SU-DHL-6 (cell line): ENCODE measurements around the gene OR6N1.

Experiments used
- H2AFZ ChIP-seq: fragments of 200-600 bp; sonication (generic); 2 replicates; pipeline ENCODE4 v1.6.1; 2014; ENCODE audit warnings: low read depth, mild to moderate bottlenecking, moderate library complexity, mixed read lengths, antibody characterized with exemption, low read length; ENCODE audit not compliant: severe bottlenecking
- H3F3A ChIP-seq: fragments of 200-600 bp; shearing (Covaris generic); 2 replicates; pipeline ENCODE4 v1.6.0; 2016; ENCODE audit warnings: antibody characterized with exemption, mild to moderate bottlenecking; ENCODE audit not compliant: insufficient read depth
- H3K27ac ChIP-seq: fragments of 200-600 bp; sonication (generic); 2 replicates; pipeline ENCODE4 v1.5.1; 2016; ENCODE audit warnings: low read depth, mild to moderate bottlenecking, low read length, moderate library complexity, mixed read lengths
- H3K27me3 ChIP-seq: fragments of 200-600 bp; sonication (generic), shearing (Covaris generic); 2 replicates; pipeline ENCODE4 v1.6.0; 2014; ENCODE audit warnings: mild to moderate bottlenecking, low read length
- H3K36me3 ChIP-seq: fragments of 200-600 bp; sonication (generic); 2 replicates; pipeline ENCODE4 v1.6.1; 2014; ENCODE audit warnings: mild to moderate bottlenecking, low read length, mixed read lengths
- H3K4me2 ChIP-seq: fragments of 300-600, 200-600 bp; shearing (Covaris generic), sonication (generic); 2 replicates; pipeline ENCODE4 v1.6.0; 2014; ENCODE audit warnings: low read length, low read depth, mild to moderate bottlenecking; ENCODE audit not compliant: poor library complexity, severe bottlenecking
- H3K4me3 ChIP-seq: fragments of 200-600 bp; sonication (generic); 2 replicates; pipeline ENCODE4 v1.5.1; 2014; ENCODE audit warnings: antibody characterized with exemption, low read length, mild to moderate bottlenecking, mixed read lengths; ENCODE audit not compliant: insufficient read depth, poor library complexity, severe bottlenecking
- H3K79me2 ChIP-seq: fragments of 200-600 bp; sonication (generic); 2 replicates; pipeline ENCODE4 v1.6.1; 2014; ENCODE audit warnings: mild to moderate bottlenecking, low read length, moderate library complexity; ENCODE audit not compliant: insufficient read depth
- H3K9ac ChIP-seq: fragments of 200-600 bp; sonication (generic); 2 replicates; pipeline ENCODE4 v1.7.0; 2014; ENCODE audit warnings: mild to moderate bottlenecking, low read length
- H3K9me2 ChIP-seq: fragments of 200-600 bp; sonication (generic); replicated peaks from 2 replicates; pipeline ENCODE4 v1.6.1; 2014; ENCODE audit warnings: low read length; ENCODE audit not compliant: insufficient read depth
- H3K9me3 ChIP-seq: fragments of 200-600 bp; sonication (generic); 2 replicates; pipeline ENCODE4 v1.6.1; 2014; ENCODE audit warnings: low read length, mixed read lengths; ENCODE audit not compliant: insufficient read depth
- H4K20me1 ChIP-seq: fragments of 200-600 bp; sonication (generic); 2 replicates; pipeline ENCODE4 v1.6.1; 2014; ENCODE audit warnings: low read depth, mild to moderate bottlenecking, antibody characterized with exemption, low read length, moderate library complexity, mixed read lengths
- CTCF ChIP-seq: fragments of 200-600 bp; sonication (generic); IDR thresholded peaks from one replicate; pipeline ENCODE4 v1.5.1; 2017; ENCODE audit warnings: antibody characterized with exemption, mild to moderate bottlenecking, low read length, moderate library complexity; ENCODE audit not compliant: insufficient read depth, poor library complexity, severe bottlenecking
- EZH2phosphoT487 ChIP-seq: fragments of 200-600 bp; sonication (generic), shearing (Covaris generic); conservative IDR thresholded peaks from 2 replicates; pipeline ENCODE4 v1.6.1; 2018; ENCODE audit warnings: mild to moderate bottlenecking, antibody characterized with exemption, low read length, moderate library complexity, mixed read lengths

Gene OR6N1

GRCh38 chr1:158818975-158819431, 47.0 kb upstream of the OR6N1 start:
- Histone ChIP-seq H3F3A (no peaks in the 10 kb centered on the region), H4K20me1 (no peaks in the 10 kb centered on the region), H3K9me3 (no peaks in the 10 kb centered on the region), H3K9me2 (no peaks in the 10 kb centered on the region), H3K79me2 (no peaks in the 10 kb centered on the region), H3K9ac (no peak overlapping the region), H3K36me3 (no peaks in the 10 kb centered on the region), H3K4me2 (no peak overlapping the region), H3K4me3 (no peak overlapping the region), H3K27me3 (no peaks in the 10 kb centered on the region), H3K27ac (no peak overlapping the region), H2AFZ (no peak overlapping the region)
- TF ChIP-seq CTCF: no peak

GRCh38 chr1:158818560-158818959, 46.6 kb upstream of the OR6N1 start:
- H3K36me3 ChIP-seq: no peaks in the 10 kb centered on the region
- H3K27me3 ChIP-seq: no peaks in the 10 kb centered on the region
- no peak overlapping the region for H3K4me2 ChIP-seq
- H3K9me3 ChIP-seq: no peaks in the 10 kb centered on the region
- H3F3A ChIP-seq: no peaks in the 10 kb centered on the region
- TF ChIP-seq CTCF: no peak
- TF ChIP-seq EZH2phosphoT487: no peak
- H3K9me2 ChIP-seq: no peaks in the 10 kb centered on the region
- no peak overlapping the region for H3K9ac ChIP-seq
- H3K79me2 ChIP-seq: no peaks in the 10 kb centered on the region
- H4K20me1 ChIP-seq: no peaks in the 10 kb centered on the region
- H2AFZ ChIP-seq: no peak overlapping the region
- no peak overlapping the region for H3K4me3 ChIP-seq
- H3K27ac ChIP-seq: no peak overlapping the region

DNA sequence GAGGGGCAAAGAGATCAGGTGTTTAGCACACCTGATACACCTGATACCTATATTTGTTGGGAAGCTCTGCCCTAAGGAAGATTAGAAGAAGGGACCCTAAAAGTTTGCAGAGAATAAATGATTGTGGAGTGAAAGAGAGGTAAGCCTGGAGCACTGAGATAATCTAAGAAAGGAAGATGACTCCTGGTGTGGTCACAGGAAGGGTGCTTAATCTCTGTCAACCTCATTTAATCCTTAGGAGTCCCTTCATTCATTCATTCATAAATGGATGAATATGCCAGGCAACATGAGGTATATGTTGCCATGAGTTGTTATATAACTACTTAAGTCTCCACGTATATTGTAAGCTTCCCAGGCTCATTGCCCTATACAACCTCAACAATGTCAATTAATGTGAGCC, 43.0 kb upstream of the OR6N1 start:
- Histone ChIP-seq H3K9me2 (no peaks in the 10 kb centered on the region), H3K4me2 (no peak overlapping the region), H3F3A (no peaks in the 10 kb centered on the region), H3K79me2 (no peaks in the 10 kb centered on the region), H2AFZ (no peak overlapping the region), H3K36me3 (no peaks in the 10 kb centered on the region), H4K20me1 (no peaks in the 10 kb centered on the region), H3K4me3 (no peak overlapping the region), H3K9ac (no peak overlapping the region), H3K9me3 (no peaks in the 10 kb centered on the region), H3K27ac (no peak overlapping the region), H3K27me3 (no peaks in the 10 kb centered on the region)
- TF ChIP-seq EZH2phosphoT487: no peak
- no peak for TF ChIP-seq CTCF

GRCh38 chr1:158813164-158813563, 41.2 kb upstream of the OR6N1 start:
- no peak overlapping the region for H3K4me3 ChIP-seq
- no peak overlapping the region for H3K9ac ChIP-seq
- no peak overlapping the region for H3K27ac ChIP-seq
- TF ChIP-seq CTCF: no peak
- TF ChIP-seq EZH2phosphoT487: no peak
- no peaks in the 10 kb centered on the region for H3F3A ChIP-seq
- H3K79me2 ChIP-seq: no peaks in the 10 kb centered on the region
- H3K9me2 ChIP-seq: no peaks in the 10 kb centered on the region
- no peak overlapping the region for H2AFZ ChIP-seq
- no peaks in the 10 kb centered on the region for H3K9me3 ChIP-seq
- no peak overlapping the region for H3K4me2 ChIP-seq
- H3K27me3 ChIP-seq: no peaks in the 10 kb centered on the region
- H4K20me1 ChIP-seq: no peaks in the 10 kb centered on the region
- H3K36me3 ChIP-seq: no peaks in the 10 kb centered on the region
